ENCODE results near the gene CD48.

The CD48 gene

GRCh38 chr1:160636547-160636946 is 75.1 kb downstream of the CD48 start:
- Histone ChIP-seq H3K4me2 (ENCODE audit: insufficient read depth, low read length) (no peak overlapping the region), H3K9ac (ENCODE audit: low read depth, low read length) (no peak overlapping the region), H3K9me3 (ENCODE audit: insufficient read depth, low read length, severe bottlenecking) (no peaks in the 10 kb centered on the region), H3K4me3 (ENCODE audit: low read depth in 1 of 2, low read length in 2 of 2) (no peak overlapping the region), H3K27me3 (ENCODE audit: insufficient read depth, low read length, poor library complexity) (no peaks in the 10 kb centered on the region), H3K36me3 (ENCODE audit: insufficient read depth, low read length) (no peaks in the 10 kb centered on the region; the same call in 1 of the 2 replicates), H3K27ac (ENCODE audit: low read length) (peak overlapping the region; percentile 49), H3K79me2 (ENCODE audit: insufficient read depth, low read length) (no peaks in the 10 kb centered on the region), H2AFZ (ENCODE audit: low read depth, low read length) (no peak overlapping the region), H4K20me1 (ENCODE audit: insufficient read depth, low read length) (no peaks in the 10 kb centered on the region), H3K4me1 (ENCODE audit: insufficient read depth, low read length) (peaks cover 69% of the 10 kb centered on the region)
- TF ChIP-seq EZH2 (IDR thresholded peaks at IDR 0.05; ENCODE audit: borderline replicate concordance, low read depth, low read length, severe bottlenecking) (no peak), CTCF (IDR thresholded peaks at IDR 0.05; ENCODE audit: borderline replicate concordance, extremely low read depth, low read length, poor library complexity, severe bottlenecking) (no peak)
- no peak for ATAC-seq (ENCODE audit: insufficient read depth, low read depth)
- DNase-seq: no peak

GRCh38 chr1:160636076-160636475 is 75.5 kb downstream of the CD48 start:
- Histone ChIP-seq H3K4me1 (ENCODE audit: insufficient read depth, low read length) (peaks cover 69% of the 10 kb centered on the region), H3K4me3 (ENCODE audit: low read depth in 1 of 2, low read length in 2 of 2) (no peak overlapping the region), H3K9me3 (ENCODE audit: insufficient read depth, low read length, severe bottlenecking) (no peaks in the 10 kb centered on the region), H3K27me3 (ENCODE audit: insufficient read depth, low read length, poor library complexity) (no peaks in the 10 kb centered on the region), H3K27ac (ENCODE audit: low read length) (peak overlapping the region; percentile 49), H4K20me1 (ENCODE audit: insufficient read depth, low read length) (no peaks in the 10 kb centered on the region), H3K79me2 (ENCODE audit: insufficient read depth, low read length) (no peaks in the 10 kb centered on the region), H3K36me3 (ENCODE audit: insufficient read depth, low read length) (no peaks in the 10 kb centered on the region; the same call in 1 of the 2 replicates), H3K9ac (ENCODE audit: low read depth, low read length) (no peak overlapping the region), H2AFZ (ENCODE audit: low read depth, low read length) (no peak overlapping the region), H3K4me2 (ENCODE audit: insufficient read depth, low read length) (no peak overlapping the region)
- DNase-seq: no peak
- TF ChIP-seq CTCF (IDR thresholded peaks at IDR 0.05; ENCODE audit: borderline replicate concordance, extremely low read depth, low read length, poor library complexity, severe bottlenecking) (no peak), EZH2 (IDR thresholded peaks at IDR 0.05; ENCODE audit: borderline replicate concordance, low read depth, low read length, severe bottlenecking) (no peak)
- no peak for ATAC-seq (ENCODE audit: insufficient read depth, low read depth)

GRCh38 chr1:160634543-160635491 is 76.8 kb downstream of the CD48 start:
- Histone ChIP-seq H3K4me3 (ENCODE audit: low read depth in 1 of 2, low read length in 2 of 2) (no peak overlapping the region), H3K4me2 (ENCODE audit: insufficient read depth, low read length) (no peak overlapping the region), H3K27ac (ENCODE audit: low read length) (no peak overlapping the region), H2AFZ (ENCODE audit: low read depth, low read length) (no peak overlapping the region), H3K4me1 (ENCODE audit: insufficient read depth, low read length) (peaks cover 69% of the 10 kb centered on the region), H4K20me1 (ENCODE audit: insufficient read depth, low read length) (no peaks in the 10 kb centered on the region), H3K79me2 (ENCODE audit: insufficient read depth, low read length) (no peaks in the 10 kb centered on the region), H3K36me3 (ENCODE audit: insufficient read depth, low read length) (no peaks in the 10 kb centered on the region; the same call in 1 of the 2 replicates), H3K9ac (ENCODE audit: low read depth, low read length) (no peak overlapping the region), H3K9me3 (ENCODE audit: insufficient read depth, low read length, severe bottlenecking) (no peaks in the 10 kb centered on the region), H3K27me3 (ENCODE audit: insufficient read depth, low read length, poor library complexity) (no peaks in the 10 kb centered on the region)
- DNase-seq (no peak), ATAC-seq (ENCODE audit: insufficient read depth, low read depth) (no peak)
- TF ChIP-seq CTCF (IDR thresholded peaks at IDR 0.05; ENCODE audit: borderline replicate concordance, extremely low read depth, low read length, poor library complexity, severe bottlenecking) (no peak), EZH2 (IDR thresholded peaks at IDR 0.05; ENCODE audit: borderline replicate concordance, low read depth, low read length, severe bottlenecking) (no peak)

All from DND-41 (cell line).